ENCODE measurements around the gene STK32C.
"Not testable (repeated sequence)": the region's sequence is repeated elsewhere in the genome, so short reads cannot be mapped to it uniquely, and the experiment has no call there.

The STK32C gene

DNA sequence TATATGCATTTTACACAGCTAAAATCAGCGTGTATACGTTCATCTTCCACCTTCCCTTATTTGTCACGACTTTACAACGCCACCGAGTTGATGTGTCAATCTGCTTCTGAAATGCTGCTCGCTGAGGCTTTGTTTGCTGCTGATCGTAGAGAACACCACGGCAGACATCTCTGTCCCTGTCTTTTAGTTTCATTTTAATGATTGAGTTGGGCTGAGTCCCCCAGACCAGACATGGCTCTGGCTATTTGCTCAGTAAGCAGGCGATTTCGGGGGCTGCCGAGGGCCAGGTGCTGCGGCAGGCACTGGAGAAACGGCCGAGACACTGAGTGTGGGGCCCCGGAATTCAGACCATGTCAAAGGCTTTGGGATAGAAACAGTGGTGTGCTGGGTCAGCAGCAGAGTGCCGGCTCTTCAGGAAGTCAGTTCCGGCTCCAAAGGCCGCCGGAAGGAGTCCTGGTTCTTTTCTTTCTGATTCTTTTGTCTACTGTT lies 29.2 kb upstream of the STK32C start:
- DNase-seq = no peak

DNA sequence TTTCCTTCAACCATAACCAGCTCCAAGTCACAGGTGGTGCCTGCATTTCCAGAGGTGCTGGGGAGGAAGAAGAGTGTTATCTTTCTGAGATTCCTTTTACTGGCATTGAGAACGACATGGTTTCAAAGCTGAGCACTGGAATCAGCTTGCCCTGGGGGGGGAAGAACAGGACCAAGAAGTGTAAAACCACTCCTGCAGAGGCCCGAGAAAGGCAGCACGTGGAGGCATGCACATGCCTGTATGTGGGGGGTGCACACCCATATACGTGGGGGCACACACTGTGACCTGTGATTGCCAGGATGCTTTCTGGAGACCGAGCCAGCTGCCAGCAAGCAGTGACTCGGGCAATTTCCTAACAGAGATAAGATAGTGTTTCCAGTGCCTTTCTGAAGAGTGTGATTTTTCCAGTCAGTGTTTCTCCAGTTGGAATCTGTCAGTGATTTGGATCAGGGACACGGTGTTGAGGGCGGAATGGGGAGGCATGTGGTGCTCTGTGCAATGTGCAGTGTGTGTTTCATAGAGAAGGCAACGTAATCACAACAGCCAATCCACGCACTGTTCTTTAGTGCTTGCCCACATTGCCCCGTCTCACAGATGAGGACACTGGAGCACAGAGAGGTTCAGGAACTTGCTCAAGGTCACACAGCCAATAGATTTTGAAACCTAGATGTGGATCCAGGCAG lies 28.5 kb upstream of the STK32C start:
- DNase-seq = no peak

DNA sequence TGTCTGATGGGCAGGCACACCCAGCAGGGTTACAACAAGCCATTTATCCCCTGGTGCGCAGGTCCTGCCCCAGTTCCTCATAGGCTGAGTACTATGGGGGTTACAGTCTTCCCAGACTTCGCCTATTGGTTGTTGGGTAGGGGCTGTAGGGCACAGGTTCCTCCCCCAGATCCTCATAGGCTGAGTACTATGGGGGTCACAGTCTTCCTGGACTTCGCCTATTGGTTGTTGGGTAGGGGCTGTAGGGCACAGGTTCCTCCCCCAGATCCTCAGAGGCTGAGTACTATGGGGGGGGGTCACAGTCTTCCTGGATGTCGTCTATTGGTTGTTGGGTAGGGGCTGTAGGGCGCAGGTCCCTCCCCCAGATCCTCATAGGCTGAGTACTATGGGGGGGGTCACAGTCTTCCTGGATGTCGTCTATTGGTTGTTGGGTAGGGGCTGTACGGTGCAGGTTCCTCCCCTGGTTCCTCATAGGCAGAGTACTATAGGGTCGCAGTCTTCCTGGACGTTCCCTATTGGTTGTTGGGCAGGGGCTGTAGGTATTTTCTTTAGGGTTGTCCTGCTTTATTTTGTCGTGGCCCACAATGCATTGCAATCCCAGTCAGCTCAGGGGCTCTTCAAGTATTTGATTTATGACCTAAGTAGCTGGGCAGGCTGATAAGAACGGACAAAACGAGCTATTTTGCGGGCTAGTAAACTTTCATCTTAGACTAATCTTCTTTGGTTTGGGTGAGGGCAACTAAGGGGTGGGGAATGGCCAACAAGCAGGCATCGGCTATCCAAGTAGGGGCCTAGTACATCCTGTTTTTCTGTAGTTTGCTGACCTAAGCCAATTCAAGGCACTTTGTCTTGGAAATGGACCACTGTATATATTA lies 27.7 kb upstream of the STK32C start:
- DNase-seq = peak; percentile 13

DNA sequence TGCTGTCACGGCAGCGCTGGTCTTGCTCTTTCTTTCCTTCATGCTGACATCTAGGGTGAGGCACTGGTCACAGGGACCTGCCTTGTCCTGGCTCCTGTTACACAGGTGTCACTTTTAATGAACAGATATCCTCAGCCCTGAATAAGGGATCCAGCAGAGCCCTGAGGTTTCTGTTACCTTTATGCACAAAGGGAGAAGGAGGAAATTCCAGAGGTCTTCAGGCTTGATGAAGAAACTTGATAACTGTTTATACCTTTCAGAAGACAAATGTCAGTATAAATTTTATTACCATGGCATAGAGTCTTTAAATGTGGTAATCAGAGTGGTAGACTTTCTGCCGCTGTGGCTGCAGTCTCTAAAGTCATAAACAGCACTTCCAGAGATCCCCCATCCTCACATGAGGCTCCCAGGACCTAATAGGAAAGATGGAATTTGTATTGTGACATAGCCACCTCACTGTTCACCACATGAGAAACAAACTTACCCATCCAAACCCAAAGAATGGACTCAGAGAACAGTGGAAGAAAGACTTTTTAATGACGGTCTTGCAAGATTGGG lies 27.0 kb upstream of the STK32C start:
- no peak for DNase-seq

DNA sequence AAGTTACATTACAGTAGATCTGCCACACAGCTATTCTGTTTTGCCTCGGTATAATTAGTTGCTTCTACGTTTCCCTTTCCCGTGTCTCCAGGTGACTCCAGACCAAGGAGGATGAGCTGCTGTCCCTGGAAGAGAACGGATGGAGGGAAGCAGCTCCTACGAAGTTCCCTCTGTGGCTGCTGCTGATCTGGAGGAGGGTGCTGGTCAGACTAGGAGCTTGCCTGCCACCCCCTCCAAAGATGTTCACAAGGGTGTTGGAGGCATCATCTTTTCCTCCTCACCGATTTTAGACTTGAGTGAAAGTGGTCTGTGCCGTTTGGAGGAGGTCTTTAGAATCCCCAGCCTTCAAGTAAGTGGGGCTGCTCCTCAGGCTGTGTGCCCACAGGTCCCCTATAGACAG lies 25.6 kb upstream of the STK32C start:
- DNase-seq = no peak

DNA sequence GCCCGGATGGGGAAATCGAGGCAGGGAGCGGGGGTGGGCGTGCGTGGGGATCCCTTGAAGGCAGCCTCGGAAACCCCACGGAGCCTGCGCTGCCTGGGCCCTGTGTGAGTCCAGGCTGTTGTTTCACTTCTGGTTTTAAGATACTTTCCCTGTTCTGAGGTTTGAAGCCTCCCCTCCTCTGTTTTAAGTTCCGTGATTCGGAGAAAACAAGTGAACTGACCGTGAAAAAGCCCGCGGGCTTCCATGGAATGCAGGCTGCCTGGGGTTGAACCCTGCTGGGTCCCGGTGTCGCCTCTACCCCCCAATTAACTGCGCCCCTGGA lies 24.6 kb upstream of the STK32C start:
- DNase-seq = no peak

DNA sequence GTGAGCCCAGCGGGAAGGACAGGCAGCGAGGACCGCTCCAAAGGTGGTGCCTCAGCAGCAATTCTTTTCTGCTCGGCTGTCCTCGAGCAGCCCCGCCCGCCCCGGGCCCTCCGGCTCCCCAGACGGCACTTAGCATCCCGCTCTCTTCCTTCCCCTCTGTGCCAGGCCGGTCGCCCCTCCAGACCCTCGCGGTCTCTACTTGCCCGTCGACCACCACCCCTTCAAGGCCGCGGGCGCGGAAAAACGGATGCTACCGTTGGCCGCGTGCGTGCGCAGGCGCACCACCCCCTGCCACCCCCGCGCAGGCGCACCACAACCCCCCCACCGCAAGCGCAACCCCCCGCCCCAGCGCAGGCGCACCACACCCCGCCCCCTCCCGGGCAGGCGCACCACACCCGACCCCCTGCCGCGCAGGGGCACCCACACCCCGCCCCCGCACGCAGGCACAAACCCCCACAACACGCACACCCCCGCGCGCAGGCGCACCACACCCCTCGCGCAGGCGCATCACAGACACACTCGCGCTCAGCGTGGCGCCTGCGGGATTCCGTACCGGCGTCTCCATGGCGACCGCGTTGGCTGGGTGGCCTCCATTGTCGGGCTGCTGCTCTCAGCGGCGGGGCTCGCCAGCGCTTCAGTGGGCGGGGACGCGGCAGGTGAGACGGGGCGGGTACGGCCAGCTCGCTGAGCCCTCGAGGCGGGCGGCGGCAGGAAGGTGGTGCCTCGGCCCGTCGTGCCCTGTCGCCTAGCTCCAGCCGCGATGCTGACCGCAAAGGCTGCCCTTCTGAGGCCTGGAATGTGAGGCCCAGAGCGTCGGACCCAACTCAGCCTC lies 24.1 kb upstream of the STK32C start, which contains the start of gene LRRC27:
TSS of gene LRRC27 (plus strand) at position 593 of the 832 bp plus-strand sequence. CDS start 1,332 bp downstream, outside the sequence.
- peak; percentile 96 for DNase-seq

DNA sequence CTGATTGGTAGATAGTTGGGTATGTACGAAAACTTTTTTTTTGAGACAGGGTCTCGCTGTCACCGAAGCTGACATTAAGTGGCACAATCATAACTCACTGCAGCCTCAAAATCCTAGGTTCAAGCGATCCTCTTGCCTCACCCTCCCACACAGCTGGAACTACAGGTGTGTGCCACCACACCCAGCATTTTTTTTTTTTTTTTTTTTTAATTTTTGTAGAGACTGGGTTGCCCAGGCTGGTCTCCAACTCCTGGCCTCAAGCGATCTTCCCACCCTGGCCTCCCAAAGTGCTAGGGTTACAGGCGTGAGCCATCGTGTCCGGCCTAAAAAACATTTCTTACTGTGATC lies 22.7 kb upstream of the STK32C start:
- DNase-seq = no peak

DNA sequence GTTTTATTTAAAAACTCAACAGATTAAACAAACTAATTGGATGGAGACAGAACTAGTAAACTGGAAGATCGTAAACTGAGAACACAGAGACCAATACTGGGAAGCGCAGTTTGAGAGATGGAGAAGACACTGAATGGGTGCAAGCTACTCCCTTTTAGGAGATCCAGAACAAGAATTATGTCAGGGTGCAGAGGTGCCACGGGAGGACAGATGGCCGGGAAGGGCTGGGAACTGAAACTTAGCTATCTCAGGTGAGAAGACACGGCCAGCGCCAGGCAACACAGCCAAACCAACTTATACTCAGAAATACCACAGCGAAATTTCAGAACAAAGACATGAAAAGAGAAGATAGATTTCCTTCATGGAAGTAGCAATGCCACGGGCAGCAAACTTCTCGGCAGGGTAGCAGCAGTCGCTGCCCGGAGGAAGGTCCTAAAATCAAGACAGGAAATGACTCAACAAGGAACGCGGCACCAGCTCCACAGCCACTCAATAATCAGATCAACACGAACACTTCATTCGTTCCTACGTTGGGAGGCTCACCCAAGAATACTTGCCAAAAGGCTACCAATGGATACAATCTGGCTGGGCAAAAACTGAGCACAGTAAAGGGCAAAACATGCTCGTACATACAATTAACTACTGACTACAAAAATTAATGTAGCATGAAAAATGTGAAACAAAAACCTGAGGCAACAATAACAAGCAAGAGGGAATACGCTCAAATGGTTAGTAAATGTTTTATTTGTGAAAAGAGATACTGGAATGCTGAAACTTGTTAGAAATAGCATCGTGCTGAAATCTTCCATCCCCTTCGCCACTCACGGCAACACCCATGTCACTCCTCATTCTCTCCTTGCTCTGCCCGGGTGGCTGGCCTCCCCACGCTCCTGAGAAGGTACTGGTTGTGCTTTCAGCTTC lies 22.1 kb upstream of the STK32C start:
- DNase-seq = no peak

DNA sequence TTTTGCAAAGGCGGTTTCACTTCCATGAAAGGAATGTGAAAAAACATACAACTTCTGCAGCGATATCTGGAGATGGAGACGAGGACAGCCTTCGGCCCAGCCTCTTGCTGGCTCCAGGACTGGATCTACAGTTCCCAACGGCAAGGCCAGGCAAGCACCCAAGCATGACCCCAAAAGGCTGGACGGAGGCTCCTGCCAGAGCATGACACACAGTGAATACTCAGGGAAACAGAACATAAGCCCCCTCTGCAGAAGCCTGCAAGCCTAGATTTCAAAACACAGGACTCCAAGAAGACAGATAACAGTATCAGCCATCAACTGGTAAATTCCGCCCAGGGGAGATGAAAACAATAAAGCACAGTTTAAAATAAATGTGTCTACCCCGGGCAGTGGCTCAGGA lies 21.0 kb upstream of the STK32C start:
- no peak for DNase-seq

DNA sequence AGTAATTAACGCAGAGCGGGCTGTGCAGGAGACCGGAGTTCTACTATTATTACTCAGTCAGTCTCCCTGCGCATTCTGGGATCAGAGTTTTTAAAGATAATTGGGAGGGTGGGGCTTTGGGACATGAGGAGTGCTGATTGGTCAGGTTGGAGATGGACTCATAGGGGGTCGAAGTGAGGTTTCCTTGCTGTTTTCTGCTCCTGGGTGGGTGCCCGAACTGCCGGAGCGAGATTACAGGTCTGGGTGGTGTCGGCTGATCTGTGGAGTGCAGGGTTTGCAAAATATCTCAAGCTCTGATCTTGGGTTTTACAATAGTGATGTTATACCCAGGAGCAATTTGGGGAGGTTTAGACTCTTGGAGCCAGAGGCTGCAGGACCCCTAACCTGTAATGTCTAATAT lies 20.4 kb upstream of the STK32C start:
- no peak for DNase-seq

DNA sequence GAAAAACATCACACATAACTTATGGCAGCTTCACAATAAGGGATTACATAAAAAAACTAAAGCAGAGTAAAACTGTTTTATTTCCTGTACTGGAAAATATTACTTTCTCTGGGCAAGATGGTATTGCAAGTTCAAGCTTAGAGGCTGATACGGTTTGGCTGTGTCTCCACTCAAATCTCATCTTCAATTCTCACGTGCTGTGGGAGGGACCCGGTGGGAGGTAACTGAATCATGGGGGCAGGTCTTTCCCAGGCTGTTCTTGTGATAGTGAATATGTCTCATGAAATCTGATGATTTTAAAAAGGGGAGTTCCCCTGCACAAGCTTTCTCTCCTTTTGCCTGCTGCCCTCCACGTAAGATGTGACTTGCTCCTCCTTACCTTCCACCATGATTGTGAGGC lies 19.2 kb upstream of the STK32C start:
- no peak for DNase-seq

DNA sequence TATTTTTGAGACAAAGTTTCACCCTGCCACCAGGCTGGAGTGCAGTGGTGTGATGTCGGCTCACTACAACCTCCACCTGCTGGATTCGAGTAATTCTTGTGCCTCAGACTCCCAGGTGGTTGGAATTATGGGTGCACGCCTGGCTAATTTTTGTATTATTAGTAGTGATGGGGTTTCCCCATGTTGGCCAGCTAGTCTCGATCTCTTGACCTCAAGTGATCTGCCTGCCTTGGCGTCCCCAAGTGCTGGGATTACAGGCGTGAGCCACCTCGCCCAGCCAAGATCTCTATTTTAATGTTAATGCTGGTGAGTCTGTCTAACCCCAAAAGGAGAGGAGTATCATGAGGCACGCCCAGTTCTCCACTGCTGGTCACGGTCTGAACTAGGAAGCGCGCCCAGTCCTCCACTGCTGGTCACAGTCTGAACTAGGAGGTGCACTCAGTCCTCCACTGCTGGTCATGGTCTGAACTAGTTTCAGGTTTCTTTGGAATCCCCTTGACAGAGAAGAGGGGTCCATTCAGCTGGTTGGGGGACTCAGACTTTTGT lies 18.7 kb upstream of the STK32C start:
- DNase-seq = no peak

DNA sequence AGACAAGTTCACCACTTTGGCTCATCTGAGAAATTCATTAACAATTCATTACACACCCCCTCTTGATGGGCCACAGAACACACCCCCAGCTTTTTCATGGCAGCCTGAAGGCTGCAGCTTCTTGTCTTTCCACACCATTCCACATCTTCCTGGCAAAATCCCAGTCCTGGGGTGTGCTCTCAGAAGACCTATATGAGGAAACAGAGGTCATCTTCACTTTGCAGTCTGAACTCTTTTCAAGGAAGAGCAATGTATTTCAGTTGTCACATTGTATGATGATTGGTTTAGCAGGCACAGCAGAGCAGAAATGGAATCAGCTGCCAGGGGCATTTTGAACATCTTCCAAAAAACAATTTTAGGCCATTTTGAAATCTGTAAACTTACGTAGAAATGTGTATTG lies 16.4 kb upstream of the STK32C start:
- no peak for DNase-seq

DNA sequence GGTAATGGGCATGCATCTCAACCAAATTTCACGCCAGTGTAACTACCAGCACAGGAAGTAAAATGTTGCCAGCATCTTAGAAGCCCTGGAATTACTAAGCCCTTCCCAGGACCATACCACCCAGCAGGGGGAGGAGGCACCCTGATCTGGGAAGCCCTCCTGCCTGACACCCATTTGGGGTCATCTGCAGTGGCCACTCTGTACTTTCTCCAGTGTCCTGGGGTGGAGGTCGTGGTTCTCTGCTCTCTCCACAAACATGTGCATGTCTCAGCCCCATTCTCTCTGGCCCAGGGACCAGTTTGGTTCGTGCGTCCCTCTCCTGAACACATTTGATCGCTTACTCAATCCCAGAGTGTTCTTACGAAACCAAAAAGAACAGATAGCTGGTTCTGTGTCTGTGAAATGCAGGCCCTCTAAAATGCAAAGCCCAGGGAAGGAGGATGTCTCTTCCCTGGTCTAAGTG lies 14.9 kb upstream of the STK32C start:
- no peak for DNase-seq

DNA sequence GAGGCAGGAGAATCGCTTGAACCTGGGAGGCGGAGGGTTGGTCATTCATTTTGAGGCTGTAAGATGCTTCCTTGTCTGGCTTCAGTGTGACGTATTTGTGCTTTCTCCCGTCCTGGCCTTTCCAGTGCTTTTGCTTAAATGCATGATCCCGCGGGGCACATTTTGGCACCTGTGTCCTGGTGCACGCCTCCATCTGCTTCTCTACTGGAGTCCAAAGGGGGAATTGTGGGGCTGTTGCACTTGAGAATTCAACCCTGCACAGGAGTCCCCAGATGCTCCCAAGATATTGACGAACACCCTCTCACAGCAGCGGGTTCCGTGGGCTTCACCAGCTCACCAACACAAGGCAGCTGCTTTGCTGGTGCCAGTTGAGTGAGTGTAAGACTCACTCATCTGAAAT lies 14.0 kb upstream of the STK32C start:
- no peak for DNase-seq

DNA sequence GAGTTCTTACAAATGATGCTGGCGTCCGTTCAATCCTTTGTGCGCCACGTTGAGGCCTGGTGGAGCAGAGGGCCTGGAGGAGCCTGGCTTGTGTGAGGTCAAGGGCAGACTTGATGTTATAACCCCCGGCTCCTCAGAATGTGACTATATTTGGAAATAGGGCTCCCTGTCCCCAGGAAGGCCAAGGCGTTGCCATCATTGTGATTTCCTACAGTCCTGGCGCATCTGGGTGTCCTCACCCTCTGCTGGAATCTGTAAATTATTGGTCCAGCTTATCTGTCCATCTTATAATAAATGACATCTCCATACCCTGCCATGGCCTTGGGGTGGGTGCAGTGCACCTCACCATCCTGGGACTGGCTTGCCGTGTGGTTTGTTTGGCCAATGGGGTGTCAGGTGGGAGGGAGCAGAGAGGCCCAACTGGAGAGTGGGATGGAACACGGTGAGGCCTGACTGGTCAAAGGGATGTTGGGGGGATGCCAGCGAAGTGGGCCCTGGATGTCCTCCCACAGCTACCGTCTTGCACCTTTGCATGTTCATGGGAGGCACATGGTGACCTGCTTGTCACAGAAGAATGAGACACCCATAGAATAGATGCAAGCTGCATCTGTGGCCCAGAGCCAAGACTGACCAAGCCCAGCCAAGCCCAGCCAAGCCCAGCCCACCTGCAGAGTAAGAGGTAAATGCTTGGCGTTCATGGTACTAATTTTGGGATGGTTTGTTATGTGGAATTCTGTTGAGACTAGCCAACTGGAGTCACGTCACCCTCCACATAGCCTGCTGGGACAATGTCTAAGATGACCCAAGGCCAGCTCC lies 13.1 kb upstream of the STK32C start:
- DNase-seq = no peak

DNA sequence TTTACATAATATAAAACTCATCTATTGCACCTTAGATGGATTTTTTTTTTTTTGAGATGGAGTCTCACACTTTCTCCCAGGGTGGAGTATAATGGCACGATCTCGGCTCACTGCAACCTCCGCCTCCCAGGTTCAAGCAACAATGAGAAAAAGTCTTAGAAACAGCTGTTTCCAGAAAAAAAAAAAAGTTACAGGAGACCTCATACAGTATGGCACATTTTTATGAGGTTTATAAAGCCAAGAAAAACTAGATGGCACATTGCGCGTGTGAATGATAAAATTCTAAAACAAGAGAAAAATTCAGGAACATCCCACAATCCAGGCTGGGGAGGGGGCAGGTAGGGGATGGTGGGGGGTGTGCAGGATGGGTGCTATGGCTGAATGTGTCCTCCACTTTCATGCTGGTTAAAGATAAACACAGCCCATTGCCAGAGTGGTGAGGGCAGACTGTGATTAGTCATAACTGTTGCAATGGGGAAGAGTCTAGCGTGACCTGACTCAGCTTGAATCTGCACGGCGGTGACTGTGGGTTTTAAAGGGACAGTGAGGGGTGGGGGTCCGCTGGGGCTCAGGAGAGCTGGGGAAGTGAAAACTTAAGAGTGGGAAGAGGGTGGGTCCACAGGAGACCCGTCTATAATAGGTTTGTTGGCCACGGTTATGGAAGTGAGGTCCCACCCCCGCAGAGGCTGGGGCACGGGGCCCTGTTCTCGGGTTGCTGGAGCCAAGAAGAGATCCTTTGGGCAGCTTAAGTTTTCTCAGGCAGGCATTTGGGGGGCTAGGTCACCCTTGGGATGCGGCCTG lies 12.3 kb upstream of the STK32C start:
- no peak for DNase-seq

DNA sequence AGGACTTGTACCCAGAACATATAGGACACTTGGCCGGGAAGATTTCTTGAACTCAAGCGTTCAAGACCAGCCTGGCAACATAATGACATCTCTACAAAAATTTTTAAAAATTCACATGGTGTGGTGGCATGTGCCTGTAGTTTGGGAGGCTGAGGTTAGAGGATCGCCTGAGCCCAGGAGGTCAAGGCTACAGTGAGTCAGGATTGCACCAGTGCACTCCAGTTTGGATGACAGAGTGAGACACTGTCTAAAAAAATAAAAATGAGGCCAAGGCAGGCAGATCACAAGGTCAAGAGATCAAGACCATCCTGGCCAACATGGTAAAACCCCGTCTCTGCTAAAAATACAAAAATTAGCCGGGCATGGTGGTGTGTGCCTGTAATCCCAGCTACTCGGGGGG lies 9.7 kb upstream of the STK32C start:
- DNase-seq = not testable (repeated sequence)

DNA sequence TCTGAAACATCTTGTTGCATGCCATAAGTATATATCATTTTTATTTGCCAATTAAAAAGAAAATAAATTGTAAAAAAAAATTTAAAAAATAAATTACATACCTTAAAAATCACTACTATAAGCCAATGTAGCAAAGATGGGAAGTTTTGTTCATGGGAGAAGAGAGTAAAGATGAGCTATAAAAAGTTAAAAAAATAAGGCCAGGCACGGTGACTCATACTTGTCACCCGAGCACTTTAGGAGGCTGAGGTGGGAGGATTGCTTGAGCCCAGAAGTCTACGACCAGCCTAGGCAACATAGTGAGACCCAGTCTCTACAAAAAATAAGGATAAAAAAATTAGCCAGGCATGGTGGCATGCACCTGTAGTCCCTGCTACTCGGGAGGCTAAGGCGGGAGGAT lies 8.4 kb upstream of the STK32C start:
- DNase-seq = no peak
